Measurements from ENCODE around the gene ARL4D.
"Not testable (repeated sequence)": the region's sequence is repeated elsewhere in the genome, so short reads cannot be mapped to it uniquely, and the experiment has no call there.

DNA sequence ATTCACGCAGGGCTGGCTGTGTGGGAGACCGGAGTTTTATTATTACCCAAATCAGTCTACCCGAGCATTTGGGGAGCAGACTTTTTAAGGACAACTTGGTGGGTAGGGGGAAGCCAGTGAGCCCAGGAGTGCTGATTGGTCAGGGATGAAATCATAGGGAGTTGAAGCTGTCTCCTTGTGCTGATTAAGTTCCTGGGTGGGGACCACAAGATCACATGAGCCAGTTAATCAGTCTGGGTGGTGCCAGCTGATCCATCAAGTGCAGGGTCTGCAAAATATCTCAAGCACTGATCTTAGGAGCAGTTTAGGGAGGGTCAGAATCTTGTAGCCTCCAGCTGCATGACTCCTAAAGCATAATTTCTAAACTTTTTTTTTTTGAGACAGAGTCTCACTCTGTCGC, 22.9 kb upstream of the ARL4D start:
- TF ChIP-seq, protein P1, sequence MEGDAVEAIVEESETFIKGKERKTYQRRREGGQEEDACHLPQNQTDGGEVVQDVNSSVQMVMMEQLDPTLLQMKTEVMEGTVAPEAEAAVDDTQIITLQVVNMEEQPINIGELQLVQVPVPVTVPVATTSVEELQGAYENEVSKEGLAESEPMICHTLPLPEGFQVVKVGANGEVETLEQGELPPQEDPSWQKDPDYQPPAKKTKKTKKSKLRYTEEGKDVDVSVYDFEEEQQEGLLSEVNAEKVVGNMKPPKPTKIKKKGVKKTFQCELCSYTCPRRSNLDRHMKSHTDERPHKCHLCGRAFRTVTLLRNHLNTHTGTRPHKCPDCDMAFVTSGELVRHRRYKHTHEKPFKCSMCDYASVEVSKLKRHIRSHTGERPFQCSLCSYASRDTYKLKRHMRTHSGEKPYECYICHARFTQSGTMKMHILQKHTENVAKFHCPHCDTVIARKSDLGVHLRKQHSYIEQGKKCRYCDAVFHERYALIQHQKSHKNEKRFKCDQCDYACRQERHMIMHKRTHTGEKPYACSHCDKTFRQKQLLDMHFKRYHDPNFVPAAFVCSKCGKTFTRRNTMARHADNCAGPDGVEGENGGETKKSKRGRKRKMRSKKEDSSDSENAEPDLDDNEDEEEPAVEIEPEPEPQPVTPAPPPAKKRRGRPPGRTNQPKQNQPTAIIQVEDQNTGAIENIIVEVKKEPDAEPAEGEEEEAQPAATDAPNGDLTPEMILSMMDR (IDR thresholded peaks at IDR 0.05), result not testable (repeated sequence)
- TF ChIP-seq POLR2A (IDR thresholded peaks at IDR 0.05), result not testable (repeated sequence)
